ENCODE results near the gene FMNL3. TPM values are rescaled to one million over a fixed set of nuclear protein-coding genes. Genes with fewer than 3 reads are reported as not detected.

Gene FMNL3
- total RNA-seq, 1 experiment from 2014 or later, result 11.4 TPM

- Histone ChIP-seq H3K9ac (ENCODE audit: low read length) (no peak overlapping the region), H3K9me2 (replicated peaks; ENCODE audit: insufficient read depth, low read length) (no peaks in the 10 kb centered on the region), H3K27me3 (ENCODE audit: low read length) (no peaks in the 10 kb centered on the region), H3K27ac (ENCODE audit: low read length) (no peak overlapping the region), H4K20me1 (ENCODE audit: insufficient read depth, low read depth, low read length) (no peaks in the 10 kb centered on the region), H3K79me2 (ENCODE audit: low read length) (no peaks in the 10 kb centered on the region), H3K4me1 (ENCODE audit: low read length) (peaks cover 24% of the 10 kb centered on the region), H3K36me3 (ENCODE audit: insufficient read depth, low read length) (no peaks in the 10 kb centered on the region), H3K9me3 (ENCODE audit: low read length) (no peaks in the 10 kb centered on the region), H2AFZ (ENCODE audit: low read length) (no peak overlapping the region), H3K4me3 (ENCODE audit: low read length) (no peak overlapping the region), H3K4me2 (ENCODE audit: low read depth, low read length, poor library complexity, severe bottlenecking) (no peak overlapping the region)
- DNase-seq, result no peak
Measured at GRCh38 chr12:49659753-49660152, 47.5 kb downstream of the FMNL3 start.

GRCh38 chr12:49658276-49658675, 48.9 kb downstream of the FMNL3 start:
- Histone ChIP-seq H3K9me2 (replicated peaks; ENCODE audit: insufficient read depth, low read length) (no peaks in the 10 kb centered on the region), H3K4me1 (ENCODE audit: low read length) (peaks cover 14% of the 10 kb centered on the region)

GRCh38 chr12:49655595-49656236, 51.5 kb downstream of the FMNL3 start:
- H3K9ac ChIP-seq (ENCODE audit: low read length), result no peak overlapping the region
- H3K9me3 ChIP-seq (ENCODE audit: low read length), result no peaks in the 10 kb centered on the region
- no peaks in the 10 kb centered on the region for H3K79me2 ChIP-seq (ENCODE audit: low read length)
- H3K27me3 ChIP-seq (ENCODE audit: low read length), result no peaks in the 10 kb centered on the region
- no peak for DNase-seq
- no peak overlapping the region for H3K4me3 ChIP-seq (ENCODE audit: low read length)
- H3K9me2 ChIP-seq (replicated peaks; ENCODE audit: insufficient read depth, low read length), result no peaks in the 10 kb centered on the region
- no peak overlapping the region for H3K27ac ChIP-seq (ENCODE audit: low read length)
- no peak overlapping the region for H3K4me2 ChIP-seq (ENCODE audit: low read depth, low read length, poor library complexity, severe bottlenecking)
- H3K4me1 ChIP-seq (ENCODE audit: low read length), result no peaks in the 10 kb centered on the region
- no peaks in the 10 kb centered on the region for H3K36me3 ChIP-seq (ENCODE audit: insufficient read depth, low read length)
- H2AFZ ChIP-seq (ENCODE audit: low read length), result no peak overlapping the region
- H4K20me1 ChIP-seq (ENCODE audit: insufficient read depth, low read depth, low read length), result no peaks in the 10 kb centered on the region

More at GRCh38 chr12:49658276-49658675, 48.9 kb downstream of the FMNL3 start:
- H3K27ac ChIP-seq (ENCODE audit: low read length), result no peak overlapping the region
- no peaks in the 10 kb centered on the region for H4K20me1 ChIP-seq (ENCODE audit: insufficient read depth, low read depth, low read length)
- H3K4me2 ChIP-seq (ENCODE audit: low read depth, low read length, poor library complexity, severe bottlenecking), result no peak overlapping the region
- H3K36me3 ChIP-seq (ENCODE audit: insufficient read depth, low read length), result no peaks in the 10 kb centered on the region
- H2AFZ ChIP-seq (ENCODE audit: low read length), result no peak overlapping the region
- H3K4me3 ChIP-seq (ENCODE audit: low read length), result no peak overlapping the region
- H3K9me3 ChIP-seq (ENCODE audit: low read length), result no peaks in the 10 kb centered on the region
- DNase-seq, result no peak
- H3K79me2 ChIP-seq (ENCODE audit: low read length), result no peaks in the 10 kb centered on the region
- no peaks in the 10 kb centered on the region for H3K27me3 ChIP-seq (ENCODE audit: low read length)
- H3K9ac ChIP-seq (ENCODE audit: low read length), result no peak overlapping the region

GRCh38 chr12:49654715-49655114, 52.5 kb downstream of the FMNL3 start:
- no peak overlapping the region for H3K27ac ChIP-seq (ENCODE audit: low read length)
- H3K4me3 ChIP-seq (ENCODE audit: low read length), result no peak overlapping the region
- H3K79me2 ChIP-seq (ENCODE audit: low read length), result no peaks in the 10 kb centered on the region
- no peak for DNase-seq
- H3K9me3 ChIP-seq (ENCODE audit: low read length), result no peaks in the 10 kb centered on the region
- H2AFZ ChIP-seq (ENCODE audit: low read length), result no peak overlapping the region
- no peaks in the 10 kb centered on the region for H3K36me3 ChIP-seq (ENCODE audit: insufficient read depth, low read length)
- no peaks in the 10 kb centered on the region for H3K4me1 ChIP-seq (ENCODE audit: low read length)
- H3K27me3 ChIP-seq (ENCODE audit: low read length), result no peaks in the 10 kb centered on the region
- H3K4me2 ChIP-seq (ENCODE audit: low read depth, low read length, poor library complexity, severe bottlenecking), result no peak overlapping the region
- H3K9ac ChIP-seq (ENCODE audit: low read length), result no peak overlapping the region
- no peaks in the 10 kb centered on the region for H3K9me2 ChIP-seq (replicated peaks; ENCODE audit: insufficient read depth, low read length)
- no peaks in the 10 kb centered on the region for H4K20me1 ChIP-seq (ENCODE audit: insufficient read depth, low read depth, low read length)

- no peak overlapping the region for H3K9ac ChIP-seq (ENCODE audit: low read length)
- no peaks in the 10 kb centered on the region for H3K9me2 ChIP-seq (replicated peaks; ENCODE audit: insufficient read depth, low read length)
- no peak overlapping the region for H3K4me3 ChIP-seq (ENCODE audit: low read length)
- H4K20me1 ChIP-seq (ENCODE audit: insufficient read depth, low read depth, low read length), result no peaks in the 10 kb centered on the region
- H3K27ac ChIP-seq (ENCODE audit: low read length), result no peak overlapping the region
- DNase-seq, result no peak
- no peaks in the 10 kb centered on the region for H3K79me2 ChIP-seq (ENCODE audit: low read length)
- no peaks in the 10 kb centered on the region for H3K36me3 ChIP-seq (ENCODE audit: insufficient read depth, low read length)
- H3K4me2 ChIP-seq (ENCODE audit: low read depth, low read length, poor library complexity, severe bottlenecking), result no peak overlapping the region
- no peaks in the 10 kb centered on the region for H3K27me3 ChIP-seq (ENCODE audit: low read length)
- no peaks in the 10 kb centered on the region for H3K4me1 ChIP-seq (ENCODE audit: low read length)
- H2AFZ ChIP-seq (ENCODE audit: low read length), result no peak overlapping the region
- H3K9me3 ChIP-seq (ENCODE audit: low read length), result no peaks in the 10 kb centered on the region
Measured at GRCh38 chr12:49652921-49653520, 54.2 kb downstream of the FMNL3 start.

- H3K36me3 ChIP-seq (ENCODE audit: insufficient read depth, low read length), result no peaks in the 10 kb centered on the region
- H3K79me2 ChIP-seq (ENCODE audit: low read length), result no peaks in the 10 kb centered on the region
- H3K9me2 ChIP-seq (replicated peaks; ENCODE audit: insufficient read depth, low read length), result no peaks in the 10 kb centered on the region
- no peak overlapping the region for H3K27ac ChIP-seq (ENCODE audit: low read length)
- H3K4me3 ChIP-seq (ENCODE audit: low read length), result no peak overlapping the region
- H3K4me2 ChIP-seq (ENCODE audit: low read depth, low read length, poor library complexity, severe bottlenecking), result no peak overlapping the region
- H4K20me1 ChIP-seq (ENCODE audit: insufficient read depth, low read depth, low read length), result no peaks in the 10 kb centered on the region
- H3K9ac ChIP-seq (ENCODE audit: low read length), result no peak overlapping the region
- no peaks in the 10 kb centered on the region for H3K27me3 ChIP-seq (ENCODE audit: low read length)
- no peaks in the 10 kb centered on the region for H3K4me1 ChIP-seq (ENCODE audit: low read length)
- no peaks in the 10 kb centered on the region for H3K9me3 ChIP-seq (ENCODE audit: low read length)
- H2AFZ ChIP-seq (ENCODE audit: low read length), result no peak overlapping the region
- no peak for DNase-seq
Measured at GRCh38 chr12:49651855-49652254, 55.4 kb downstream of the FMNL3 start.

GRCh38 chr12:49649892-49650291, 57.3 kb downstream of the FMNL3 start:
- Histone ChIP-seq H3K9me3 (ENCODE audit: low read length) (no peaks in the 10 kb centered on the region), H3K36me3 (ENCODE audit: insufficient read depth, low read length) (no peaks in the 10 kb centered on the region)
- DNase-seq, result no peak

GRCh38 chr12:49649445-49649844, 57.8 kb downstream of the FMNL3 start:
- Histone ChIP-seq H4K20me1 (ENCODE audit: insufficient read depth, low read depth, low read length) (no peaks in the 10 kb centered on the region), H2AFZ (ENCODE audit: low read length) (no peak overlapping the region), H3K4me1 (ENCODE audit: low read length) (peaks cover 3% of the 10 kb centered on the region; the same call in 1 of the 2 replicates), H3K9me2 (replicated peaks; ENCODE audit: insufficient read depth, low read length) (no peaks in the 10 kb centered on the region), H3K27me3 (ENCODE audit: low read length) (no peaks in the 10 kb centered on the region), H3K36me3 (ENCODE audit: insufficient read depth, low read length) (no peaks in the 10 kb centered on the region), H3K9ac (ENCODE audit: low read length) (no peak overlapping the region), H3K9me3 (ENCODE audit: low read length) (no peaks in the 10 kb centered on the region), H3K27ac (ENCODE audit: low read length) (no peak overlapping the region), H3K79me2 (ENCODE audit: low read length) (no peaks in the 10 kb centered on the region), H3K4me3 (ENCODE audit: low read length) (no peak overlapping the region), H3K4me2 (ENCODE audit: low read depth, low read length, poor library complexity, severe bottlenecking) (no peak overlapping the region)
- no peak for DNase-seq

More at GRCh38 chr12:49649892-49650291, 57.3 kb downstream of the FMNL3 start:
- no peaks in the 10 kb centered on the region for H3K9me2 ChIP-seq (replicated peaks; ENCODE audit: insufficient read depth, low read length)
- no peaks in the 10 kb centered on the region for H3K4me1 ChIP-seq (ENCODE audit: low read length)
- no peaks in the 10 kb centered on the region for H3K27me3 ChIP-seq (ENCODE audit: low read length)
- no peak overlapping the region for H3K27ac ChIP-seq (ENCODE audit: low read length)
- H3K79me2 ChIP-seq (ENCODE audit: low read length), result no peaks in the 10 kb centered on the region
- H2AFZ ChIP-seq (ENCODE audit: low read length), result no peak overlapping the region
- H4K20me1 ChIP-seq (ENCODE audit: insufficient read depth, low read depth, low read length), result no peaks in the 10 kb centered on the region
- H3K4me3 ChIP-seq (ENCODE audit: low read length), result no peak overlapping the region
- H3K9ac ChIP-seq (ENCODE audit: low read length), result no peak overlapping the region
- no peak overlapping the region for H3K4me2 ChIP-seq (ENCODE audit: low read depth, low read length, poor library complexity, severe bottlenecking)

Measured in Karpas-422 (cell line).